Endothelial cell (in vitro differentiated cells): ENCODE data around the gene ZNF787. TPM values are rescaled to one million over a fixed set of nuclear protein-coding genes. Genes with fewer than 3 reads are reported as not detected.
A peak's percentile ranks its signal among the peaks of the same experiment; 100 is the strongest.

Experiments
- DNase-seq: peaks from one replicate; pipeline ENCODE4 v3.0.0; 2021; ENCODE audit warnings: low spot score
- H3K27ac Mint-ChIP-seq: one replicate; pipeline ENCODE4 v1.8.0; 2021; ENCODE audit warnings: mixed read lengths, inconsistent platforms; ENCODE audit not compliant: unreplicated experiment
- H3K27me3 Mint-ChIP-seq: one replicate; pipeline ENCODE4 v1.8.0; 2021; ENCODE audit warnings: mild to moderate bottlenecking, moderate library complexity, mixed read lengths, inconsistent platforms; ENCODE audit not compliant: unreplicated experiment
- H3K36me3 Mint-ChIP-seq: one replicate; pipeline ENCODE4 v1.8.0; 2021; ENCODE audit warnings: mild to moderate bottlenecking, low read depth, mixed read lengths, inconsistent platforms; ENCODE audit not compliant: unreplicated experiment
- H3K4me1 Mint-ChIP-seq: one replicate; pipeline ENCODE4 v1.8.0; 2021; ENCODE audit warnings: mild to moderate bottlenecking, mixed read lengths, inconsistent platforms; ENCODE audit not compliant: unreplicated experiment
- H3K4me3 Mint-ChIP-seq: one replicate; pipeline ENCODE4 v1.8.0; 2021; ENCODE audit warnings: mild to moderate bottlenecking, mixed read lengths, inconsistent platforms; ENCODE audit not compliant: unreplicated experiment
- H3K9me3 Mint-ChIP-seq: one replicate; pipeline ENCODE4 v1.8.0; 2021; ENCODE audit warnings: mixed read lengths, inconsistent platforms; ENCODE audit not compliant: unreplicated experiment
- CTCF ChIP-seq: fragments of 200-600 bp; sonication (generic); IDR thresholded peaks from one replicate; pipeline ENCODE4 v1.5.0; 2021; ENCODE audit warnings: antibody characterized with exemption; ENCODE audit not compliant: unreplicated experiment
- total RNA-seq: library from RNA; stranded (reverse); fragmentation: NEBNext Ultra II Directional; extraction: Animal tissue kit (Norgen Biotek cat#: 25700); gene quantifications from one replicate; pipeline ENCODE4 v1.2.1, GENCODE V29; 2021; ENCODE audit not compliant: unreplicated experiment

Gene ZNF787
- total RNA-seq, 1 donor from 2014 or later, result 31.2 TPM

- Mint-ChIP-seq H3K9me3 (no peaks in the 10 kb centered on the region), H3K27ac (no peak overlapping the region), H3K27me3 (peaks cover 13% of the 10 kb centered on the region), H3K4me3 (no peak overlapping the region), H3K36me3 (peaks cover 9% of the 10 kb centered on the region), H3K4me1 (peaks cover 14% of the 10 kb centered on the region)
- TF ChIP-seq CTCF, result no peak
- DNase-seq, result no peak
Measured at GRCh38 chr19:56123266-56123891, 2.3 kb upstream of the ZNF787 start.

GRCh38 chr19:56120371-56121179 lies 520 bp downstream of the ZNF787 start:
- H3K4me1 Mint-ChIP-seq, result peaks cover 22% of the 10 kb centered on the region
- peak overlapping the region; percentile 84 for H3K27ac Mint-ChIP-seq
- peak; percentile 19 for TF ChIP-seq CTCF
- DNase-seq, result peak; percentile 77
- H3K36me3 Mint-ChIP-seq, result peaks cover 9% of the 10 kb centered on the region
- H3K9me3 Mint-ChIP-seq, result no peaks in the 10 kb centered on the region
- peak overlapping the region; percentile 90 for H3K4me3 Mint-ChIP-seq
- H3K27me3 Mint-ChIP-seq, result peaks cover 16% of the 10 kb centered on the region

GRCh38 chr19:56120002-56120370 lies 1.1 kb downstream of the ZNF787 start:
- Mint-ChIP-seq H3K4me3 (peak overlapping the region; percentile 90), H3K9me3 (no peaks in the 10 kb centered on the region), H3K4me1 (peaks cover 23% of the 10 kb centered on the region), H3K36me3 (peaks cover 9% of the 10 kb centered on the region), H3K27me3 (peaks cover 16% of the 10 kb centered on the region), H3K27ac (peak overlapping the region; percentile 89)
- DNase-seq, result no peak
- no peak for TF ChIP-seq CTCF

- peak overlapping the region; percentile 90 for H3K4me3 Mint-ChIP-seq
- no peaks in the 10 kb centered on the region for H3K9me3 Mint-ChIP-seq
- H3K27ac Mint-ChIP-seq, result peak overlapping the region; percentile 89
- peaks cover 27% of the 10 kb centered on the region for H3K4me1 Mint-ChIP-seq
- peaks cover 9% of the 10 kb centered on the region for H3K36me3 Mint-ChIP-seq
- no peak for DNase-seq
- TF ChIP-seq CTCF, result no peak
- peaks cover 16% of the 10 kb centered on the region for H3K27me3 Mint-ChIP-seq
Measured at GRCh38 chr19:56119582-56119978, 1.5 kb downstream of the ZNF787 start.
